ENCODE data around the gene AZIN2.
"Not testable (repeated sequence)": the region's sequence is repeated elsewhere in the genome, so short reads cannot be mapped to it uniquely, and the experiment has no call there.

The AZIN2 gene

GRCh38 chr1:33127001-33127823, 46.3 kb downstream of the AZIN2 start:
- DNase-seq (ENCODE audit: low read depth, low spot score): peak; percentile 98

DNA sequence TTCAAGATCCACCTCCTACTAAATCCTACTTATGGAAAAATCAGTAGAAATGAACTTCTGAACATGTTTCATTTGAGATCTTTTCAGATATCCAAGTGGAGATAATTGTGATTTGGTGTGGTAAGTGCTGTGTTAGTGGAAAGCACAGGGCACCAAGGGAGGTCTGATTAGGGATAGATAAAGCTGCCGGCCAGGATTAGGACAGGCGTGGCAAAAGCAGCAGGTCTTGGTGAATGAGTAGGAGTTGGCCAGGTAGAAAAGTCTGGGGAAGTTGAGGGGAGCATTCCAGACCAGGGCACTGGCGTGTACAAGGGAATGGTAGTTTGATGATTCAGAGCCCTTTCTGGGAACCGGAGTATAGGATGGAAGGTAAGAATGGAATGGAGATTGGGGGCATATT, 47.8 kb downstream of the AZIN2 start:
- no peak for DNase-seq (ENCODE audit: low read depth, low spot score)

GRCh38 chr1:33130297-33130696, 49.3 kb downstream of the AZIN2 start:
- DNase-seq (ENCODE audit: low read depth, low spot score): no peak

DNA sequence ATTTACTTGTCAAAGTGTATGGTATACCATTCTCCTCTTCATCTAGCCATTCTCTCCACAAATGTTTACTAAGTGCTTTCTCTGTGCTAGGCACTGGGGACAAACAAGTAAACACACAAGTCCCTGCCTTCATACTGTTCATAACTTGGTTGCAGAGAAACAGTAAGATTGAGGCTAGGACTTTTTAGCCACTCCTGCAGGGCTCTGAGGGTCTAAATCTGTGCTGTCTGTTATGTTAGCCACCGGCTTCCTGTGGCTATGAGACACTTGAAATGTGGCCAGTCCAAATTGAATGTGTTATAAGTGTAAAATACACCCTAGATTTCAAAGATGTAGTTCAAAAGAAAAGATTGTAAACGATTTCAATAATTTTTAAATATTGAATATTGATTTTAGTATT, 50.2 kb downstream of the AZIN2 start:
- no peak for DNase-seq (ENCODE audit: low read depth, low spot score)

- DNase-seq (ENCODE audit: low read depth, low spot score): no peak
These were observed 51.6 kb downstream of the AZIN2 start for GRCh38 chr1:33132549-33132948.

- DNase-seq (ENCODE audit: low read depth, low spot score): no peak
These were observed 52.6 kb downstream of the AZIN2 start for GRCh38 chr1:33133478-33134105.

- not testable (repeated sequence) for DNase-seq (ENCODE audit: low read depth, low spot score)
These were observed 55.1 kb downstream of the AZIN2 start for GRCh38 chr1:33136041-33136440.

GRCh38 chr1:33137800-33138199, 56.8 kb downstream of the AZIN2 start:
- DNase-seq (ENCODE audit: low read depth, low spot score): no peak

- DNase-seq (ENCODE audit: low read depth, low spot score): no peak
These were observed 59.5 kb downstream of the AZIN2 start for GRCh38 chr1:33140153-33141149.

GRCh38 chr1:33141216-33141615, 60.3 kb downstream of the AZIN2 start:
- DNase-seq (ENCODE audit: low read depth, low spot score): no peak

- DNase-seq (ENCODE audit: low read depth, low spot score): no peak
These were observed 60.8 kb downstream of the AZIN2 start for GRCh38 chr1:33141781-33142180.

DNA sequence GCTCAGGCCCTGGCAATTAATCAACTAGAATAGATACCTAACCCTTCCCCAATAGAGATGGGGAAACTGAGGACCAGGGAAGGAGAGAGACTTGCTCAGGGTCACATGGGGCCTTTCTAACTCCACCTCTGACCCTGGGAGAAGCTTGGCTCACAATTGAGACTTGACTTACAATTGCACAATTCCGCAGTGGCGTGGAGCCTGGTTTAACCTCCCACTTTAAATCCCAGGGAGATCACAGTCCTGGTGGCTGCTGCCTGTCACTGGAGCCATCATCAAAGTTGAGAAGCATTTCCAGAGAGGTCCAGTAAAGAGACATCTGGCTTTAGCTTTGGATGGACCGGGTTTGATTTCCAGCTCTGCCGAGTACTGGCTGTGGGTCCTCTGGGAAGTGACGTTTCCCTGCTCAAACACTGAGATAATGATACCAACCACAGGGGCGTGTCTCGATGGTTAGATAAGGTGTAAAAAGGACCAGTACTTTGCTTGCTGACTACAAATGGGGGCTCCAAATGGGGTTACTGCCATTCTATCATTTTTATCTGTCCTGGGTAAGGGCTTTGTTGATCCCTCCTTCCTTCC, 61.6 kb downstream of the AZIN2 start:
- DNase-seq (ENCODE audit: low read depth, low spot score): no peak

- DNase-seq (ENCODE audit: low read depth, low spot score): no peak
These were observed 62.2 kb downstream of the AZIN2 start for GRCh38 chr1:33143176-33143575.

DNA sequence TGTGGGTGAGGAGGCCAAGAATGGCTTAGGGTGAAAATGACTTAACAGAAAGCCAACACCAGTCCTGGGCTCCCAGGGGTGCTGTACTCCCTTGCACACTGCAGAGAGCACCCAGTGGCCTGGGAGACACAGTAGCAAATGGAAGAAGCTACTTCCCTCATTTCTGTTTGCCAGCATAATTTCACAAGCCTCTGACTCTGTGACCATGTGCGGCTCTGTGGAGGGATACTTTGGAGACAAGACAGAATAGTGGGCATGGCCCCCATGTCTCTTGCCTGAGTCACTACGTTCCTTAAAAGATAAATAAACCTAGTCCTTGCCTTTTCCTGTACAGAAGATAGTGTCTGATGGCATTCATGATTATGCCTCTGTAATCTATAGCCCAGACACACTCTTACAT, 62.7 kb downstream of the AZIN2 start:
- no peak for DNase-seq (ENCODE audit: low read depth, low spot score)

DNA sequence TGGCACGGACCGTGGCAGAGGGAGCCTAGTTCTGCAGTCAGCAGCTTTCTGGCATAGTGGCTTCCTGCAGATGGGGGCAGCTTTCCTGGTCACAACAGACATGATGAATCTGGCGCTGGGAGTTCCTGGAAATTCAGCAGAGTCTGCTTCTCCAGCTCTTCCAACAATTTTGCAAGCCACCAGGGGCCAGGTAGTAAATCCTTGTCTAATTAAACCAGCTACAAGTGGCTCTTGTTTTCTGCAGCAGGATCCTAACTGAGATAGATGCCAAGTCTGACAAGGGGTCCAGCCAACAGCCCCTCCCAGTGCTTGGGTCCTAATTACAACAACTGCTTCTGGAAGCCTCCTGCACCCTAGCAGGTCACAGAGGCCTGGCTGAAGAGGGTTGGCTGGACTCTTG, 65.0 kb downstream of the AZIN2 start:
- DNase-seq (ENCODE audit: low read depth, low spot score): no peak

DNA sequence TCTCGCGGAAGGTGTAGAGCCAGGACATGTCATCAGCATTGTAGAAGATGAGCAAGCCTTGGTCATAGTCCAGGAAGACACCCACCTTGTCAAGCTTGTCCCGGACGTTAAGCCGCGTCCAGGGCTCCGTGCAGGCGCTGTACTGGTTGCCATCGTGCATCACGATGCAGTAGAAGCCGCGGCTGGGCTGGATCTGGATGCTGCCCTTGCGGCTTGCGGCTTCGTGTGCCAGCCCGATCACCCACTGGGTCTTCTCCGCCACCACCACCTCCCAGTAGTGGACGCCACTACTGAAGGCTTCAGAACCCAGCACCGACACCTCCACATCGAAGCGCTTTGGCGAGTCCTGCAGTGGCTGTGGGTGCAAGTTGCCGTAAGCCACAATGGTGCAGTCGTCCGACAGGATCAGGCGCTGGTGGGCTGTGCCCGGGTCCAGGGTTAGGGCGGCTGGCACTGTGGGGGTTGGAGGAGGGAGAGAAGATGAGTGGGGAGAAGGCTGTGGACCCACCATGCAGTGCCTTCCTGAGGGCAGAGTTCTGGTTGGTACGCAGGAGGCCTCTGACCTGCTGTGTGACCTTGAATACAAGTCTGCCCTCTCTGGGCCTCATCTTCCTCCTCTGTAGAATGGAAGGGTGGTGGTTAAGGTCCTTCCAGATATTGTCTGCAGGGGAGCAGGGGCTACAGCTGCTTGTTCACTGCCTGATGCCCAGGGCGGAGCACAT, 66.5 kb downstream of the AZIN2 start:
- DNase-seq (ENCODE audit: low read depth, low spot score): no peak

DNA sequence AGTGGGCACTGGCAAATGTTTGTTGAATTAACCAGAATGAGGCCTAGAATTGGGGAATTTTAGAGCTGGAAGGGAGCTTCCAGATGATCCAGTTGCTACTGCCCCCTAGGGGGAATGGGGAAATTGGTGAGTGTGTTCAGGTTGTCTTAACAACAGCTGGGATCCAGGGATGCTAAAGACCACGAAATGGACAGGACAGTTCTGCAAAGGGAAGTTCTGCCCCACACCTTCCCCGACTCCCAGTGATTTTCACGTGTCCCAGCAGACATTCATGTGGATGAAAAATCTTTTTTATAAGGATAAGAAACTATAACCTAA, 67.0 kb downstream of the AZIN2 start:
- no peak for DNase-seq (ENCODE audit: low read depth, low spot score)

DNA sequence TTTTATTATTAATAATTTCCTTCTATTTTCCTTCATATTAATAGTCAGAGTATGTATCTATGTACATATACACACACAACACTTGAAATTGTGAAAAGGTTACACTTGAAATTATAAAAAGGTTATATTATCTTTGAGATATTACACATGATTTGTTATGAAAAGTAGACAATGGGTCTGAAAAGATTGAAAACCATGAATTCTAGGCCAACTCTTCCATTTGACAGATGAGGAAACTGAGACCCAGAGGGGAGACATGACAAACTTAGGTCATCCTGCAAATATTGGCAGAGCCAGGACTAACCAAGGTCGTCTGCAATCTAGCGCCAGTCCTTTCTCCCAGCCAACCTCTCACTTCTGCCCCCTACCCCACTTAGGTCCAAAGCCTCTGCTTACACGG, 67.7 kb downstream of the AZIN2 start:
- no peak for DNase-seq (ENCODE audit: low read depth, low spot score)

DNA sequence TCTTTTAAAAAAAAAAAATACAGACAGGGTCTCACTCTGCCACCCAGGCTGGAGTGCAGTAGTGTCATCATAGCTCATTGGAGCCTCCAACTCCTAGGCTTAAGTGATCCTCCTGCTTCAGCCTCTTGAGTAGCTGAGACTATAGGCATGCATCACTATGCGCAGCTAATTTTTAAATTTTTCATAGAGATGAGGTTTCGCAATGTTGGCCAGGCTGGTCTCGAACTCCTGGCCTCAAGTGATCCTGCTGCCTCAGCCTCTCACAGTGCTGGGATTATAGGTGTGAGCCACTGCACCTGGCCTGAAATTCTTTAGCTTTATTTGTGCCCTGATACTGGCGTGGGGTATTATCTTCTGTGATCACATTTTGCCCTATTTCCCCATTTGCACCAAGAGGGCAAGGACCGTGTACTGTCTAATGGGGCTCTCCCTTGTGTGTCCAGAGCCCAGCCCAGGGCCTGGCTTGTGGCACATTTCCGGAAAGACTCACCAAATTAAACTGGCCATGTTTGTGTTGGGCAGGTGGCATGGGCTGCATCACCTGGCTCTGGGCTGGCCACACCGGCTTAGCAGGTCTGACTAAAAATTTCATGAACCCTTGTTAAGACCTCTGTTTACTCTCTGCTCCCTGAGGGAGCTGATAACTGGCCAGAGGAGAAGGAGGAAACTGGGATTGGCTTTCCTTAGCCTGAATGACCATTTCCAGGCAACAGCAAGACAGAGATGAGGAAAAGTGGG, 68.7 kb downstream of the AZIN2 start:
- DNase-seq (ENCODE audit: low read depth, low spot score): no peak

DNA sequence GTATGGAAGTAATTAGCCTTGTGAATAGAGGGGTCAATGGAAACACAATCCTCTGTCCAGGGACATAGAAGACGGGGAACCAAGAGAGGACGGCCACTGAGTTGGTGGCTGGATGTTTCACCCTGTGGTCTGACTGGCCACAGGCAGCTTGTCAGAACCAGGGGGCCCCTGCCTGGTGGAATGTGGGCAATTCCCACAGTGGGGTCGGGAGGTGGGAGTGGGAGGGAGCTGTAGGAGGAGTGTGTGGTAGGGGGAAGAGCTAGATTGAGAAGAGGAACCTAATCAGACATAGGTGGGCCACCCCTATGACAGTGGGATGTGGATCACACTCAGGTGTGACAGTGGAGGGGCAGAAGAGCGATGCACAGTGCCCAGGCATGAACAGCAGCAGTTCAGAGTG, 69.6 kb downstream of the AZIN2 start:
- DNase-seq (ENCODE audit: low read depth, low spot score): no peak

- DNase-seq (ENCODE audit: low read depth, low spot score): no peak
These were observed 70.2 kb downstream of the AZIN2 start for GRCh38 chr1:33151116-33151515.
